Activated CD4-positive, alpha-beta T cell treated with anti-CD3 and anti-CD28 coated beads, Interleukin-2, amount 10 ng/mL, durations not matched to agents 7 days and 5 days (primary cell): ENCODE data around the gene PTPRM. TPM values are rescaled to one million over a fixed set of nuclear protein-coding genes. Genes with fewer than 3 reads are reported as not detected.
A peak's percentile ranks its signal among the peaks of the same experiment; 100 is the strongest.

Experiments
- CTCF ChIA-PET: fragments of 350-600 bp; sonication (Branson Sonifier 250); formaldehyde crosslinking; loops from one replicate; lab custom pipeline; 2021; ENCODE audit warnings: antibody characterized with exemption; lab: Charles Lee
- POLR2A ChIA-PET: fragments of 350-600 bp; sonication (Branson Sonifier 250); formaldehyde crosslinking; loops from one replicate; lab custom pipeline; 2021; ENCODE audit warnings: antibody characterized with exemption; lab: Charles Lee
- DNase-seq: peaks from one replicate; pipeline ENCODE4 v3.0.0-alpha.2; 2020
- H3K27ac Mint-ChIP-seq: one replicate; pipeline ENCODE4 v1.8.0; 2021; ENCODE audit warnings: mild to moderate bottlenecking, moderate library complexity, mixed read lengths
- H3K27me3 Mint-ChIP-seq: one replicate; pipeline ENCODE4 v1.8.0; 2021; ENCODE audit warnings: mixed read lengths
- H3K36me3 Mint-ChIP-seq: one replicate; pipeline ENCODE4 v1.8.0; 2021; ENCODE audit warnings: low read depth, mixed read lengths
- H3K4me1 Mint-ChIP-seq: one replicate; pipeline ENCODE4 v1.8.0; 2021; ENCODE audit warnings: mixed read lengths
- H3K4me3 Mint-ChIP-seq: one replicate; pipeline ENCODE4 v1.8.0; 2021; ENCODE audit warnings: mild to moderate bottlenecking, moderate library complexity, mixed read lengths
- H3K9me3 Mint-ChIP-seq: one replicate; pipeline ENCODE4 v1.8.0; 2021; ENCODE audit warnings: mixed read lengths
- total RNA-seq, 2 experiments: library from RNA; stranded (reverse); gene quantifications; one replicate each; pipeline ENCODE4 v1.2.3, GENCODE V29; 2021

The PTPRM gene
- total RNA-seq, 2 experiments from 2014 or later: 5.1 to 10.5 TPM

GRCh38 chr18:8376113-8376512, 809.0 kb downstream of the PTPRM start:
- no peak overlapping the region for H3K4me3 Mint-ChIP-seq
- no peaks in the 10 kb centered on the region for H3K4me1 Mint-ChIP-seq
- DNase-seq: no peak
- H3K36me3 Mint-ChIP-seq: no peaks in the 10 kb centered on the region
- POLR2A ChIA-PET: no interaction called here
- no peak overlapping the region for H3K27ac Mint-ChIP-seq
- no peaks in the 10 kb centered on the region for H3K9me3 Mint-ChIP-seq
- no peaks in the 10 kb centered on the region for H3K27me3 Mint-ChIP-seq
- CTCF ChIA-PET: no interaction called here

GRCh38 chr18:8379187-8379941, 812.2 kb downstream of the PTPRM start:
- no peak overlapping the region for H3K27ac Mint-ChIP-seq
- no peak overlapping the region for H3K4me3 Mint-ChIP-seq
- no peaks in the 10 kb centered on the region for H3K27me3 Mint-ChIP-seq
- POLR2A ChIA-PET: no interaction called here
- H3K9me3 Mint-ChIP-seq: no peaks in the 10 kb centered on the region
- CTCF ChIA-PET: no interaction called here
- H3K36me3 Mint-ChIP-seq: no peaks in the 10 kb centered on the region
- no peaks in the 10 kb centered on the region for H3K4me1 Mint-ChIP-seq
- DNase-seq: no peak

- Mint-ChIP-seq H3K4me3 (no peak overlapping the region), H3K27ac (no peak overlapping the region), H3K4me1 (no peaks in the 10 kb centered on the region), H3K27me3 (no peaks in the 10 kb centered on the region), H3K9me3 (no peaks in the 10 kb centered on the region), H3K36me3 (no peaks in the 10 kb centered on the region)
- no peak for DNase-seq
- ChIA-PET CTCF (no interaction called here), POLR2A (no interaction called here)
These were observed 812.9 kb downstream of the PTPRM start for GRCh38 chr18:8380006-8380405.

GRCh38 chr18:8380926-8381325, 813.8 kb downstream of the PTPRM start:
- DNase-seq: no peak
- ChIA-PET POLR2A (no interaction called here), CTCF (no interaction called here)
- Mint-ChIP-seq H3K27me3 (no peaks in the 10 kb centered on the region), H3K9me3 (no peaks in the 10 kb centered on the region), H3K4me3 (no peak overlapping the region), H3K36me3 (no peaks in the 10 kb centered on the region), H3K4me1 (no peaks in the 10 kb centered on the region), H3K27ac (no peak overlapping the region)

GRCh38 chr18:8381821-8382459, 814.8 kb downstream of the PTPRM start:
- Mint-ChIP-seq H3K27ac (no peak overlapping the region), H3K36me3 (no peaks in the 10 kb centered on the region), H3K27me3 (no peaks in the 10 kb centered on the region), H3K4me1 (no peaks in the 10 kb centered on the region), H3K4me3 (no peak overlapping the region), H3K9me3 (no peaks in the 10 kb centered on the region)
- ChIA-PET POLR2A (no interaction called here), CTCF (no interaction called here)
- no peak for DNase-seq

GRCh38 chr18:8385400-8385799, 818.3 kb downstream of the PTPRM start:
- ChIA-PET CTCF (no interaction called here), POLR2A (no interaction called here)
- no peaks in the 10 kb centered on the region for H3K4me1 Mint-ChIP-seq
- H3K27me3 Mint-ChIP-seq: no peaks in the 10 kb centered on the region
- no peaks in the 10 kb centered on the region for H3K36me3 Mint-ChIP-seq
- DNase-seq: no peak
- H3K9me3 Mint-ChIP-seq: no peaks in the 10 kb centered on the region
- H3K4me3 Mint-ChIP-seq: no peak overlapping the region
- H3K27ac Mint-ChIP-seq: no peak overlapping the region

GRCh38 chr18:8386669-8387380, 819.7 kb downstream of the PTPRM start:
- CTCF ChIA-PET: interaction anchor here (1.5 kb wide), 1 partner anchor 12 kb away, joined by 3 read pairs; no protein-coding TSS in a partner anchor
- H3K9me3 Mint-ChIP-seq: no peaks in the 10 kb centered on the region

GRCh38 chr18:8389391-8390340, 822.5 kb downstream of the PTPRM start:
- Mint-ChIP-seq H3K27ac (no peak overlapping the region), H3K36me3 (no peaks in the 10 kb centered on the region), H3K9me3 (no peaks in the 10 kb centered on the region), H3K27me3 (no peaks in the 10 kb centered on the region), H3K4me3 (no peak overlapping the region), H3K4me1 (no peaks in the 10 kb centered on the region)
- CTCF ChIA-PET: no interaction called here
- POLR2A ChIA-PET: no interaction called here
- DNase-seq: peak; percentile 47

More at GRCh38 chr18:8386669-8387380, 819.7 kb downstream of the PTPRM start:
- Mint-ChIP-seq H3K27ac (no peak overlapping the region), H3K36me3 (no peaks in the 10 kb centered on the region), H3K4me1 (no peaks in the 10 kb centered on the region), H3K4me3 (no peak overlapping the region), H3K27me3 (no peaks in the 10 kb centered on the region)
- POLR2A ChIA-PET: no interaction called here
- no peak for DNase-seq

GRCh38 chr18:8391068-8391467, 824.0 kb downstream of the PTPRM start:
- Mint-ChIP-seq H3K27me3 (no peaks in the 10 kb centered on the region), H3K36me3 (no peaks in the 10 kb centered on the region), H3K27ac (no peak overlapping the region), H3K4me3 (no peak overlapping the region), H3K4me1 (no peaks in the 10 kb centered on the region), H3K9me3 (no peaks in the 10 kb centered on the region)
- DNase-seq: no peak
- POLR2A ChIA-PET: no interaction called here
- CTCF ChIA-PET: no interaction called here

- Mint-ChIP-seq H3K4me3 (no peak overlapping the region), H3K27me3 (no peaks in the 10 kb centered on the region), H3K27ac (no peak overlapping the region), H3K36me3 (no peaks in the 10 kb centered on the region), H3K4me1 (no peaks in the 10 kb centered on the region), H3K9me3 (no peaks in the 10 kb centered on the region)
- ChIA-PET POLR2A (no interaction called here), CTCF (no interaction called here)
- no peak for DNase-seq
These were observed 829.1 kb downstream of the PTPRM start for GRCh38 chr18:8396254-8396653.

GRCh38 chr18:8397034-8397433, 829.9 kb downstream of the PTPRM start:
- Mint-ChIP-seq H3K27ac (no peak overlapping the region), H3K36me3 (no peaks in the 10 kb centered on the region), H3K27me3 (no peaks in the 10 kb centered on the region), H3K9me3 (no peaks in the 10 kb centered on the region), H3K4me3 (no peak overlapping the region), H3K4me1 (no peaks in the 10 kb centered on the region)
- POLR2A ChIA-PET: no interaction called here
- DNase-seq: no peak
- CTCF ChIA-PET: no interaction called here

GRCh38 chr18:8399138-8399537, 832.0 kb downstream of the PTPRM start:
- CTCF ChIA-PET: no interaction called here
- no peak overlapping the region for H3K27ac Mint-ChIP-seq

More at GRCh38 chr18:8399138-8399537, 832.0 kb downstream of the PTPRM start:
- H3K9me3 Mint-ChIP-seq: no peaks in the 10 kb centered on the region
- no peaks in the 10 kb centered on the region for H3K27me3 Mint-ChIP-seq
- no peaks in the 10 kb centered on the region for H3K4me1 Mint-ChIP-seq
- POLR2A ChIA-PET: no interaction called here
- no peak overlapping the region for H3K4me3 Mint-ChIP-seq
- no peak for DNase-seq
- H3K36me3 Mint-ChIP-seq: no peaks in the 10 kb centered on the region
